ENCODE data around the gene PCNX3.
A peak's percentile ranks its signal among the peaks of the same experiment; 100 is the strongest.

Gene PCNX3
- total RNA-seq: 113 to 119 reads per million in 2 donors

DNA sequence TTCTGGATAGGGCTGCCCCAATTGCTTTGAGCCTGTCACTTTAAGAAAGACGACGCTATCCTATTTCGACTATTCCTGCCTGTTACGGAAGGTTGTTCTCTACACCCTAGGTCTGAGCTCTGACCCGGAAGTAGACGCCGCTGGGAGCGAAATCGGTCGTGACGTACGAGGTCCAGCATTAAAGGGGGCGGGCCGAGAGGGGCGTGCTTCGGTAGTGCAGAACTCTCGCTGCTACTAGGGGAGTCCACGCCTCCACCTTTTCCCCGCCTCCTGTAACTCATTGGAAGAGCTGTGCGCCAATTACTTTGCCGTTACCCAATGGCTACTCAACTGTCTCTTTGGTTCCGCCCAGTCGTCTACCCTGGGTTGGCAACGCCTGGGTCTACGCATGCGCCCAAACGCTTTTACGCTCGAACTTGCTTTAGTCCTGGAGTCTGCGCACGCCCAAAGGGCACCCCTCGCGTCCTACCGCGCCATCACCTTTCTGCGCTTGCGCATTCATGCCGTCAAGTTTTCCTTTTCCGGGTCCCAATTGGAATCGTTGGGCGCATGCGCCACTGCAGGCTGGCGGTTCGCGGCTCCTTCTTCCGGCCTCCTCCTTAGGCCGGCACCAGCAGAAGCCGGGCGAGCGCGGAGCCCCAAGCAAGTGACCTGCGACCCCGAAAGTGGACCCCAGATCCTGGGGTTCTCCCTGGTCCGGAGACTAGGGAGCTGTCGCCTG is at the start of gene PCNX3:
PCNX3 (plus strand) TSS at position 548 of the 721 bp plus-strand sequence. CDS start 536 bp downstream, outside the sequence.
- DNase-seq: peak; percentile 89

DNA sequence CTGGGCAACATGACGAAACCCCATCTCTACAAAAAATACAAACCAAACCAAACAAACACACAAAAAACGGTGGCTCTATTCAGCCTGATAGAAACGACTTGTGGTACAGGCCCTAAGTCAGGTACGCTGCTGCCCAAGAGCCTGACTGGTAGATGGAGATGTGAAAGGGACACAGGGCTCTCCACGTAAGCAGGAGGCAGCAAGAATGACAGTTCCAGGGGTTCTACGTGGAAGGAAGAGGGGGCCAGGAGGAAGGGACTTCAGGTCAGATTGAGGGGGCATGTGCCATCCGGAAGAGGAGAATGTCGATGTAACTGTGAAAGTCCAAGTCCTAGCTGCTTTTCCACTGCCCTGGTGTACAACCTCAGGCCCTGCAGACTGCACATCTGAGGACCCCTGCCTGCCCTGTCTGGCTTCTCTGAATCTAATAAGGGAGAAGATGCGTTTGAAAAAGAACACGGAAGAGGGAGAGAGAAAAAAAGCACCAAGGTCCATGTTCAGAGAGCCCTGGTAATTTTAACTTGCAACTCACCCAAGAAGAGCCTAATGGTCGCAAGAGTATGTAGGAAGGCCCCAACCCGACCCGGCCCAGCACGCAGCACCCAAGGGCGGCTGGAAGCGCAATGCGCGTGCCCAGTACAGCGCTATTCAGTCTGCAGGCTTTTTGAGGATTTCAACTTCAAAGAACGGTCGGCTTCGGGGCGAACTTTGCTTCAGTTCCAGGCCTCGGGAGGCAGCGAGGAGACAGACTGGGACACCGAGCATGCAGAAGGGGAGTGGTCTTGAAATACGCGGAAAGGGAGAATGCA is 46.2 kb upstream of the PCNX3 start:
- DNase-seq: peak; percentile 59

- peak; percentile 95 for DNase-seq
These were observed 45.3 kb upstream of the PCNX3 start, which contains the start of gene ZNRD2 for GRCh38 chr11:65569973-65570918. Gene ZNRD2 (plus strand): TSS chr11:65570477. CDS start chr11:65570492, 15 bp downstream.

GRCh38 chr11:65571420-65571819 is 44.2 kb upstream of the PCNX3 start:
- no peak for DNase-seq

GRCh38 chr11:65571940-65572339 is 43.6 kb upstream of the PCNX3 start:
- DNase-seq: no peak

- peak; percentile 64 for DNase-seq
These were observed 43.1 kb upstream of the PCNX3 start, which contains the start of gene FAM89B for GRCh38 chr11:65572356-65573051. Gene FAM89B (plus strand): TSS chr11:65572538. CDS start chr11:65572670, 132 bp downstream.

GRCh38 chr11:65573391-65574079 is 42.0 kb upstream of the PCNX3 start:
- no peak for DNase-seq

DNA sequence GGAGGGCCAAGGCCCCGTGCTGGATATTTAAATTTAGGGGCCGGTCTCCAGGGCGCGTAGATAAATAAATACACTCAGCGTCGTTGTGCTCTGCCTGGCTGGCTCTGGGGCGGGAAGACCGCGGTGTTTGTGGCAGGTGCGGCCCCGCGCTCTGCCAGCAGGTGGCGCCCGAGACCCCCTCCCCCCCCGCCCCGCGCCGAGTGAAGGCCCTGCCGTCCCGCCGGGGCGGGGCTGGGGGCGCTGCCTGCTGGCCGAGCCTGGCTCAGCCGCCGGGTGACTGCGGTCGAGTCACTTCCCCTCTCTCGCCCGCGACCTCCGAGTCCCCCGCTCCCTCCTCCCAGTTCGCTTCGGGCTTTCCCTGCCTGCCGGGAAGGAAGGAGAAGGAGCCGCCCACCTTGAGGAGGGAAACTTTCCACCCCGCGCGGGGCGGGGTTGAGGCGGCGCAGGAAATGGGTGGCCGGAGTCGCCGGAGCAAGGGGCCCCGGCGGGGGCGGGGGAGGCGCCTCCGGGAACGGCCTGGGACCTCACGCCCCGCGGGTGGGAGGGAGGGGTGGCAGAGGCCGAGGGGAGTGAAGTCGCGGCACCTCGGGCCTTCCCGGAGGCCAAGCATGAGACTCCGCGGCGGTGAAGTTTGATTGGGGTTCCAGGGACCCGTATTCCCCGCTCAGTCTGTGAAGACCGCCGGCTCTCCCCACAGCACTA is 41.3 kb upstream of the PCNX3 start:
- DNase-seq: peak; percentile 87

DNA sequence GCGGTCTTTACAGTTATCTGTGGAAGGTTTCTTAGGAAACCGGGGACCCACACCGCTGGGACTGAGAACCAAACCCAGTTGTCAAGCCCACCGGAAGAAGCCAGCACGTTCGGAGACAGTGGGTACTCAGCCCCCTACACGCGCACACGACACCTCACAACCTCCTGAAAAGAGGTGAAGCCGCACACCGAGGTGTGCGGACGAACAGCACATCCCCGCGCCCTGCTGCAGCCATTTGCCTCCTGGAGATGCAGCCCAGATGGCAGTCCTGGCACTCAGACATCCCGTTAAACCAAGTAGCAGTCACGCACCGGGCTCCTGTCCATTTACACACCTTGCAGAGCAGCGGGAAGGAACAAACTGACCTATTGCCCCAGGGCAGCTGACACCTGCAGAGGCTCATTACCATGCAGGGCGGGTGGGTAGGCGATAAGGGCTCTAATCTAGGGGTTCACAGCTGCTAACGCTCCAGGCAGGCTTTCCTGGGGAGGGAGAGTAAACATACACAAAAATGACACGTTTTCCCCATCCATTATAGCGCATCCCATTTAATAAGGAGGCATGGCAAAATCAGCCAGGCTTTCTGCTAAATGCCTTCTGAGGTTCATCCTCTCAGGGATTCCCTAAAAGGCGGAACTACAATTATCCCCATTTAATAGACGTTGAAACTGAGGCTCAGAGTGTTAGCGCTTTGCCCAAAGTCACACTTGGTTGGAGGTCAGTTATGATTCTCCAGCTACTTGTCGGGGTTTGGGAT is 40.6 kb upstream of the PCNX3 start:
- no peak for DNase-seq

DNA sequence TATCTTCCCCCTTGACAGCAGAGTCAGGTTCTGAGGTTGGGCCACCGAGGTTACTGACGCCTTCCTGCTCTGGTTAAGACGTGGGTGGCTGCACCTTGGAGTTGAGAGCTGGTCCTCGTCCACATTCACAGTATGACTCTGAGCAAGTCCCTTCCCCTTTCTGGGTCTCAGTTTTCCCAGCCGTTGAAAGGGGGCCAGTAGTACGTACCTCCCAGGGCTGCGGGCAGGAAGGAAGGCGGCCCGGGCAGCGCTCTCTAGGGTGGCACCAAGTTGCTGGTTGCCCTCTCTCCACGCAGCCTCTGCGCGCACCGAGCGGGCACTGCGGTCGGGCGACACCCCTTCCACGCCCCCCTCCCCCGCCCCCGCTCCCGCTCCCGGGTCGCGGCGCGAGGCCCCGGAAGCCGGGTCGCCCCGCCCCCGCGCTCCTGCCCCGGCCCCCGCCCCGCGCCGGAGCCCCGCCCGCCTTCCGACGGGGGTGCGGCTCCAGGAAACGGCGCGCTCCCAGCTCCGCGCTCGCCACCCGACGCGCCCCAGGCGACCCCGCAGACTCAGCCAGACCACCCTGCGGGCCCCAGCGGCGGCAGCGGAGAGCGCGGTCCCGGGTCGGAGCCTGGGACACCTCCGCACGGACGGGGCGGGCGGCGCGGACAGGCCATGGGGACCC is 39.9 kb upstream of the PCNX3 start, which contains the start of gene EHBP1L1:
EHBP1L1 (plus strand) TSS at position 486 of the 664 bp plus-strand sequence. CDS start 250 bp downstream, outside the sequence.
- peak; percentile 72 for DNase-seq

- DNase-seq: no peak
These were observed 39.2 kb upstream of the PCNX3 start for GRCh38 chr11:65576232-65576866.

- DNase-seq: no peak
These were observed 38.5 kb upstream of the PCNX3 start for GRCh38 chr11:65576867-65577755.

DNA sequence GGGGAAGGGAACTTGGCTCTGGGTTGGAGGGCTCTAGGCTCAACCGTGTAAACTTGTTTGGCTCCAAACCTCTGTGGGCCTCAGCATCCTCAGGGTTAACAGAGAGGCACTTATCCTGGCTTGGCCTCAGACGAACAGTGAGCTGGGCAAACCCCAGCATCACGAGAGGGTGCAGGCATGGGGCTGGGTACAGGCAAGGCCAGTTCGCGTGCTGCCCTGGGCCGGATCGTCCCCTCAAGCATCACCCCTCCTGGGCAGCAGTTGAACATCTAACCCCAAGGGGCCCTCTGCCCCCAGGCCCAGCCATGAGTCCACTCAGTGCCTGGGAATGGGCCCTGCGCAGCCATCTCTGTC is 37.8 kb upstream of the PCNX3 start:
- DNase-seq: no peak

DNA sequence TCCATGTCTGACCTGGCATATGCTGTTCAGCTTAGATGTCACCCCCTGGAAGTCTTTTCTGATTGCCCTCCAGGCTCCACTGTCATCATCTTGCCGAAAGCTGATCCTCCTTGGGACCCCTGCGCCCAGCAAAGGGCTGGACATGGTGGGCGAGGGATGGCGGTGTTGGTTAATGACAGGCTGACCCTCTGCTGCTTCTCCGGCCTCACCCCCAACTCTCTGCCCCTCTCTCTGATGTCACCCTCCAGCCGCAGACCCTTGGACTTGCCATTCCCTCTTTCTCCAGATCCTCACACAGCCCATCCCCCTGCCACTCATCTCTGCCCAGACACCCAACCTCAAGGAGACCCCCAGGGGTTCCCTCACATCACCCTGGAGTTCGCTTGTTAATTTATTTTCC is 37.4 kb upstream of the PCNX3 start:
- DNase-seq: no peak

GRCh38 chr11:65578667-65579066 is 36.9 kb upstream of the PCNX3 start:
- no peak for DNase-seq

GRCh38 chr11:65579291-65579690 is 36.3 kb upstream of the PCNX3 start:
- DNase-seq: no peak

DNA sequence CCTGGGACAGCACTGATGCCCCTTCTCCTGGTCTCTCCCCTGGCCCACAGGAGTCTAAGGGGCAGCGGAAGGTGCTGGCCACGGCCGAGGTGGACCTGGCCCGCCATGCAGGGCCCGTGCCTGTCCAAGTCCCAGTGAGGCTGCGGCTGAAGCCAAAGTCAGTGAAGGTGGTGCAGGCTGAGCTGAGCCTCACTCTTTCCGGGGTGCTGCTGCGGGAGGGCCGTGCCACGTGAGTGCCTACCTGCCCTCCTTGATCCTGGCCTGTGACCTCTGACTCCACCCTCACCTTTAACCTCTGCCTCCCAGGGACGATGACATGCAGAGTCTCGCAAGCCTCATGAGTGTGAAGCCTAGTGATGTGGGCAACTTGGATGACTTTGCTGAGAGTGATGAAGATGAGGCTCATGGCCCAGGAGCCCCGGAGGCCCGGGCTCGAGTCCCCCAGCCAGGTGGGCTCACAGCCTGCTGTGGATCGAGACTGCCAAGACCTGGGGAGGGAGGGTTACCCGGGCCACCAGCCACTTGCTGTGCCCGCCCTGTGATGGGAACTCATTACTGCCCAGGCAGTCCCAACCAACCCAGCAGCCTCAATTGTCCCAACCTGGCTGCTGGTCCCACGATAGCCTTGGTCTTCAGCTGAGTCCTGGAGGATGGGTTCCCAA is 35.4 kb upstream of the PCNX3 start:
- no peak for DNase-seq
